ENCODE data around the gene RGS7BP. TPM values are rescaled to one million over a fixed set of nuclear protein-coding genes. Genes with fewer than 3 reads are reported as not detected.

The RGS7BP gene
- total and polyA plus RNA-seq, 10 of the 15 experiments (the other 5 are each of a cell fraction or from before 2014, with no cell fraction given): not detected

- TF ChIP-seq, protein P1, sequence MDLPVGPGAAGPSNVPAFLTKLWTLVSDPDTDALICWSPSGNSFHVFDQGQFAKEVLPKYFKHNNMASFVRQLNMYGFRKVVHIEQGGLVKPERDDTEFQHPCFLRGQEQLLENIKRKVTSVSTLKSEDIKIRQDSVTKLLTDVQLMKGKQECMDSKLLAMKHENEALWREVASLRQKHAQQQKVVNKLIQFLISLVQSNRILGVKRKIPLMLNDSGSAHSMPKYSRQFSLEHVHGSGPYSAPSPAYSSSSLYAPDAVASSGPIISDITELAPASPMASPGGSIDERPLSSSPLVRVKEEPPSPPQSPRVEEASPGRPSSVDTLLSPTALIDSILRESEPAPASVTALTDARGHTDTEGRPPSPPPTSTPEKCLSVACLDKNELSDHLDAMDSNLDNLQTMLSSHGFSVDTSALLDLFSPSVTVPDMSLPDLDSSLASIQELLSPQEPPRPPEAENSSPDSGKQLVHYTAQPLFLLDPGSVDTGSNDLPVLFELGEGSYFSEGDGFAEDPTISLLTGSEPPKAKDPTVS (IDR thresholded peaks at IDR 0.05; ENCODE audit: low read depth, low read length): no peak
- TF ChIP-seq MTA2 (IDR thresholded peaks at IDR 0.05; ENCODE audit: low read depth): no peak
- no peak for TF ChIP-seq MEF2A (IDR thresholded peaks at IDR 0.05; ENCODE audit: insufficient read depth, low read depth, low read length)
- TF ChIP-seq SIX5 (IDR thresholded peaks at IDR 0.05; ENCODE audit: low read depth, low read length, severe bottlenecking): no peak
Measured at GRCh38 chr5:64506567-64507263, 900 bp downstream of the RGS7BP start (continued).

- no peak overlapping the region for H3K9ac ChIP-seq (ENCODE audit: control insufficient read depth, insufficient read depth, low read length)
- FAIRE-seq: no peak
- no peak overlapping the region for H3K27ac ChIP-seq (ENCODE audit: control insufficient read depth, insufficient read depth)
- H2AFZ ChIP-seq (ENCODE audit: control insufficient read depth, low read depth, low read length): no peak overlapping the region
- intact Hi-C loops (cut with micrococcal nuclease; ENCODE audit: unreplicated experiment): no loop called here
- H3K4me3 ChIP-seq: no peak overlapping the region
- in situ Hi-C loops (cut with MboI): no loop called here
- no peak for ATAC-seq
- no TSS peak for BruUV-seq (replicated peaks)
- H3K27me3 ChIP-seq (replicated peaks in 1 of 2; ENCODE audit: control insufficient read depth in 2 of 2, insufficient read depth in 2 of 2, low read length in 1 of 2): peaks cover 3 to 12% of the 10 kb centered on the region in 2 experiments; a peak in 3 of 4 replicates
- H4K20me1 ChIP-seq (ENCODE audit: control insufficient read depth, insufficient read depth): no peaks in the 10 kb centered on the region
- ChIA-PET RAD21 (ENCODE audit: unreplicated experiment) (interaction anchor here (1.6 kb wide), 1 partner anchor 103 kb away, joined by 3 read pairs; no protein-coding TSS in a partner anchor), SMC1A (ENCODE audit: uncharacterized antibody, unreplicated experiment) (interaction anchor here (0.9 kb wide), 1 partner anchor 103 kb away, joined by 3 read pairs; no protein-coding TSS in a partner anchor), POLR2A (no interaction called here), CTCF (no interaction called here)
- H3K79me2 ChIP-seq (ENCODE audit: control insufficient read depth, insufficient read depth, low read length): no peaks in the 10 kb centered on the region
- no peak overlapping the region for H3K4me2 ChIP-seq (ENCODE audit: control insufficient read depth, insufficient read depth)
- whole genome bisulfite sequencing (ENCODE audit: insufficient coverage, insufficient replicate concordance, low lambda C conversion rate, missing lambda C conversion rate): 22% methylated on average over 5 of the region's 6 CpGs
- no peaks in the 10 kb centered on the region for H3K36me3 ChIP-seq (ENCODE audit: control insufficient read depth in 2 of 2, insufficient read depth in 2 of 2, low read length in 1 of 2)
- no peaks in the 10 kb centered on the region for H3K9me3 ChIP-seq (replicated peaks; ENCODE audit: control insufficient read depth, insufficient read depth, low read length)
- DNase-seq (ENCODE audit: low read depth, low spot score): no peak
- no peaks in the 10 kb centered on the region for H3K4me1 ChIP-seq (ENCODE audit: control insufficient read depth, insufficient read depth, low read length)
- TF ChIP-seq ZBTB40 (IDR thresholded peaks at IDR 0.05; ENCODE audit: borderline replicate concordance): no peak
- no peak for TF ChIP-seq ZNF622 (IDR thresholded peaks at IDR 0.05)
- TF ChIP-seq BCL11A (IDR thresholded peaks at IDR 0.05; ENCODE audit: low read depth, low read length): no peak
- no peak for TF ChIP-seq EZH2 (IDR thresholded peaks at IDR 0.05; ENCODE audit: borderline replicate concordance, control insufficient read depth, low read depth, low read length)
- no peak for TF ChIP-seq CREB1 (IDR thresholded peaks at IDR 0.05; ENCODE audit: low read depth)
- TF ChIP-seq PML (IDR thresholded peaks at IDR 0.05; ENCODE audit: low read length): no peak
- no peak for TF ChIP-seq CBFB (IDR thresholded peaks at IDR 0.05; ENCODE audit: low read depth)
- TF ChIP-seq CBX3 (IDR thresholded peaks at IDR 0.05; ENCODE audit: borderline replicate concordance, low read depth): no peak
- TF ChIP-seq, protein P2, sequence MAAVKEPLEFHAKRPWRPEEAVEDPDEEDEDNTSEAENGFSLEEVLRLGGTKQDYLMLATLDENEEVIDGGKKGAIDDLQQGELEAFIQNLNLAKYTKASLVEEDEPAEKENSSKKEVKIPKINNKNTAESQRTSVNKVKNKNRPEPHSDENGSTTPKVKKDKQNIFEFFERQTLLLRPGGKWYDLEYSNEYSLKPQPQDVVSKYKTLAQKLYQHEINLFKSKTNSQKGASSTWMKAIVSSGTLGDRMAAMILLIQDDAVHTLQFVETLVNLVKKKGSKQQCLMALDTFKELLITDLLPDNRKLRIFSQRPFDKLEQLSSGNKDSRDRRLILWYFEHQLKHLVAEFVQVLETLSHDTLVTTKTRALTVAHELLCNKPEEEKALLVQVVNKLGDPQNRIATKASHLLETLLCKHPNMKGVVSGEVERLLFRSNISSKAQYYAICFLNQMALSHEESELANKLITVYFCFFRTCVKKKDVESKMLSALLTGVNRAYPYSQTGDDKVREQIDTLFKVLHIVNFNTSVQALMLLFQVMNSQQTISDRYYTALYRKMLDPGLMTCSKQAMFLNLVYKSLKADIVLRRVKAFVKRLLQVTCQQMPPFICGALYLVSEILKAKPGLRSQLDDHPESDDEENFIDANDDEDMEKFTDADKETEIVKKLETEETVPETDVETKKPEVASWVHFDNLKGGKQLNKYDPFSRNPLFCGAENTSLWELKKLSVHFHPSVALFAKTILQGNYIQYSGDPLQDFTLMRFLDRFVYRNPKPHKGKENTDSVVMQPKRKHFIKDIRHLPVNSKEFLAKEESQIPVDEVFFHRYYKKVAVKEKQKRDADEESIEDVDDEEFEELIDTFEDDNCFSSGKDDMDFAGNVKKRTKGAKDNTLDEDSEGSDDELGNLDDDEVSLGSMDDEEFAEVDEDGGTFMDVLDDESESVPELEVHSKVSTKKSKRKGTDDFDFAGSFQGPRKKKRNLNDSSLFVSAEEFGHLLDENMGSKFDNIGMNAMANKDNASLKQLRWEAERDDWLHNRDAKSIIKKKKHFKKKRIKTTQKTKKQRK (IDR thresholded peaks at IDR 0.05; ENCODE audit: low read depth, low read length): no peak
- TF ChIP-seq SPI1 (IDR thresholded peaks at IDR 0.05; ENCODE audit: borderline replicate concordance, insufficient read depth, low read depth, low read length): no peak
Measured at GRCh38 chr5:64507264-64507605, 1.4 kb downstream of the RGS7BP start.
